Upper lobe of right lung (tissue), 1 donor: Measurements from ENCODE around the gene LPP. TPM values are rescaled to one million over a fixed set of nuclear protein-coding genes. Genes with fewer than 3 reads are reported as not detected.

Source experiments
- ATAC-seq: fragments of 200-7000 bp; cut with Tn5 transposase; one replicate; pipeline ENCODE4 v1.9.1; 2020; ENCODE audit warnings: mild to moderate bottlenecking, moderate library complexity
- DNase-seq: peaks from one replicate; pipeline ENCODE4 v3.0.0-alpha.2; 2020
- H3K27ac ChIP-seq: fragments of 200-600 bp; one replicate; pipeline ENCODE4 v1.8.0; 2022
- H3K27me3 ChIP-seq: fragments of 200-600 bp; one replicate; pipeline ENCODE4 v1.8.0; 2022; ENCODE audit warnings: mild to moderate bottlenecking
- H3K36me3 ChIP-seq: fragments of 200-600 bp; one replicate; pipeline ENCODE4 v1.8.0; 2022
- H3K4me1 ChIP-seq: fragments of 200-600 bp; one replicate; pipeline ENCODE4 v1.8.0; 2022
- H3K4me3 ChIP-seq: fragments of 200-600 bp; one replicate; pipeline ENCODE4 v1.8.0; 2022; ENCODE audit warnings: mild to moderate bottlenecking
- H3K9me3 ChIP-seq: fragments of 200-600 bp; one replicate; pipeline ENCODE4 v1.8.0; 2022
- intact Hi-C: fragments of 100-400 bp; cut with DNase I; formaldehyde crosslinking; loops from one replicate; pipeline ENCODE4 v1.11.0; 2022
- total RNA-seq: library from RNA; stranded (reverse); fragmentation: NEBNext Ultra II Directional; extraction: Animal tissue kit (Norgen Biotek cat#: 25700); gene quantifications from one replicate; pipeline ENCODE4 v1.2.1, GENCODE V29; 2021
- TF ChIP-seq, protein P1 (sequence below): fragments of 200-600 bp; IDR thresholded peaks from one replicate; pipeline ENCODE4 v1.8.0; 2022; ENCODE audit warnings: antibody characterized with exemption
- donor health status: DM: no; HTN: yes; CAD: no; lungs with severe emphysema.

LPP gene
- total RNA-seq, 1 donor from 2014 or later, result 191 TPM

DNA sequence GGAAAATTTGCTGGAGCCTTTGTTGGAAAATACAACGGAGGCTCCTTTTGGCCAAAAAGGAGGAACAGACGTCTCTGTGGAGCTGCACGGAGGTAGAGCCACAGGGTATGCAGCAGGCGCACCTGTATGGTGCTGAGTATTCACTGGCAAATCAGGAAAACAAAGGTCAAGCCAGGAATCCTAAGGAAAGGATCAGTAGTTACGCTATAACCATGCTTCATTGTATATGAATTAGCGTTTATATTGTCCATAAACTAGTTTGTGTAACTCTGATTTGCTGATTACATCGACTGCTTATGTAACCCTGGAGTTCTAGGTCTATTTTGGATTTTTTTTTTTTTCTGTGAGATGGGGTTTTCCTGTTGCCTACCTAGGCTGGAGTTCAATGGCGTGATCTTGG is 45.4 kb downstream of the LPP start:
- H3K4me1 ChIP-seq, result peaks cover 7% of the 10 kb centered on the region
- no peak overlapping the region for H3K4me3 ChIP-seq
- TF ChIP-seq, protein P1, sequence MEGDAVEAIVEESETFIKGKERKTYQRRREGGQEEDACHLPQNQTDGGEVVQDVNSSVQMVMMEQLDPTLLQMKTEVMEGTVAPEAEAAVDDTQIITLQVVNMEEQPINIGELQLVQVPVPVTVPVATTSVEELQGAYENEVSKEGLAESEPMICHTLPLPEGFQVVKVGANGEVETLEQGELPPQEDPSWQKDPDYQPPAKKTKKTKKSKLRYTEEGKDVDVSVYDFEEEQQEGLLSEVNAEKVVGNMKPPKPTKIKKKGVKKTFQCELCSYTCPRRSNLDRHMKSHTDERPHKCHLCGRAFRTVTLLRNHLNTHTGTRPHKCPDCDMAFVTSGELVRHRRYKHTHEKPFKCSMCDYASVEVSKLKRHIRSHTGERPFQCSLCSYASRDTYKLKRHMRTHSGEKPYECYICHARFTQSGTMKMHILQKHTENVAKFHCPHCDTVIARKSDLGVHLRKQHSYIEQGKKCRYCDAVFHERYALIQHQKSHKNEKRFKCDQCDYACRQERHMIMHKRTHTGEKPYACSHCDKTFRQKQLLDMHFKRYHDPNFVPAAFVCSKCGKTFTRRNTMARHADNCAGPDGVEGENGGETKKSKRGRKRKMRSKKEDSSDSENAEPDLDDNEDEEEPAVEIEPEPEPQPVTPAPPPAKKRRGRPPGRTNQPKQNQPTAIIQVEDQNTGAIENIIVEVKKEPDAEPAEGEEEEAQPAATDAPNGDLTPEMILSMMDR, result no peak
- no peaks in the 10 kb centered on the region for H3K36me3 ChIP-seq
- H3K27ac ChIP-seq, result no peak overlapping the region
- DNase-seq, result no peak
- no peaks in the 10 kb centered on the region for H3K9me3 ChIP-seq
- intact Hi-C loops, result no loop called here
- ATAC-seq, result no peak
- H3K27me3 ChIP-seq, result no peaks in the 10 kb centered on the region

DNA sequence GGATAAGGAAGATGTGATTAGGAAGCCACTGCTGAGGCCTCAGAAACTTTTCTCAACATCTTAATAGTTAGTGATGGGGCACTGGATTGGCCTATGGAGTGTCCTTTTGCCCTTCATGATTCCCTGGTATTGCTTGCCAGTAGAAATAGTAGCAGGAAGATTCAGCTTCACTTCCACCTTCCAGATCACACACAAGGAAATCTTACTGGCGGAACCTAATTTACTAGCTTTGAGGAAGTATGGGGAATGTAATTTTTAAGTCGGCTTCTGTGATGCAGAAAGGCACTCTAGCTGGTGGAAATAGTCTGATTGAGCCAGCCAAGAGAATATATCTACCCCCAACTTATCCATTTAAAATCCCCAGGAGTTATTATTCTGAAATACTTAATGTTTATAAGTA is 46.5 kb downstream of the LPP start:
- TF ChIP-seq, protein P1, result no peak

DNA sequence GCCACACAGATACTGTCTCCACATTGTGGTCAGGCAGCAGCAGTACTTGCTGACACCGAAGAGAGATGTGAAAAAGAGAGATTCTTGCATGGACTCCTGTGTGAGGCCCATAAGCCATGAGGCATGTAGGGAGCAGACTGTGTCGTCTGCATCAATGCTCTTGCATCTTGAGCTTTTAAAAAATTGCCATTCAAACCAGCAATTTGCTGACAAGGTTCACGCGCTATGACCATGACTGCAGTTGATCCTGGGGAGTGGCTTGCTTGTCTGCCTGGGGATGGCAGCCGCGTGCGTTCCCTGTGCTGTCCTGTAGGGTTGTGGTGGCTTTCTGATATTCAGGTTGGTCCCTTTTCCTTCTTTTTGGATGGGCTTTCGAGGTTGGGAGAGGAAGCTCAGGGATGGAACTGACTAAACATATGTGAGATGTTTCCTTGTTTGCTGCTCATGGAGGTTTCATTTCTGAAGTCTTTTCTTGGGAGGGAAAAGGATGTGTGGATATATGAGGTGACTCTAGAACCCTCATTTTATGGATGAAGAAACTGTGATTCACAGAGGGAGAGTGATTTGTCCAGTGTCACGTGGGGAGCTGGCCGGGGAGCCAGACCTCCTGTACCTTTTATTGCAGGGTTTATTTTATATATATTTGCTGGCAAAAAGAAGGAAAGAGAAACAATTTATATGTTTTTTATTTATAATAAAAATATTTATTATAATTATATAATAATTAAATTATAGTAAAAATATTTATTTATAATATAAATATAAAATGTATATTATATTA is 48.6 kb downstream of the LPP start:
- TF ChIP-seq, protein P1, result no peak
- Histone ChIP-seq H3K4me3 (no peak overlapping the region), H3K9me3 (no peaks in the 10 kb centered on the region), H3K4me1 (peaks cover 2% of the 10 kb centered on the region), H3K27me3 (no peaks in the 10 kb centered on the region), H3K27ac (no peak overlapping the region), H3K36me3 (no peaks in the 10 kb centered on the region)
- intact Hi-C loops, result no loop called here
- ATAC-seq (no peak), DNase-seq (no peak)

More for the DNA sequence above, 46.5 kb downstream of the LPP start:
- H3K4me3 ChIP-seq, result no peak overlapping the region
- intact Hi-C loops, result no loop called here
- DNase-seq (no peak), ATAC-seq (no peak)
- no peaks in the 10 kb centered on the region for H3K36me3 ChIP-seq
- peaks cover 7% of the 10 kb centered on the region for H3K4me1 ChIP-seq
- no peaks in the 10 kb centered on the region for H3K9me3 ChIP-seq
- no peaks in the 10 kb centered on the region for H3K27me3 ChIP-seq
- H3K27ac ChIP-seq, result no peak overlapping the region

DNA sequence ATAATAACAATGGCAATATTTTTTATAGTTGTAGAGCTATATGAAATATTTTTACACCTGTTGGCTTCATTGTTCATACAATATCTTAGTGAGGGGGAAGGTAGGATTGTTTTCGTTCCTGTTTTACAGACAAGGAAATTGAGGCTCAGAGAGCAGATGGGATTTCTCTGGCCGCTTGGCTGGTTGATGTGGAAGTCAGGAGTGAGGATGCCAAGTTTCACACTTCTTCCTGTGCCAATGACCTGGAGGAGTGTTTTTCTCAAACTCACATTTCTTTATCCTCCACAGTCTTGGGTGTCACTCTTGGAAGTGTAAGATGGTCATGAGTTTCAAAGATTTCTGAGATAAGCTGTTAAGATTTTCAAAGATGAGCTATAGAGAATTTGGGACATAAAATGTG is 50.6 kb downstream of the LPP start:
- TF ChIP-seq, protein P1, result no peak
- H3K4me3 ChIP-seq, result no peak overlapping the region

DNA sequence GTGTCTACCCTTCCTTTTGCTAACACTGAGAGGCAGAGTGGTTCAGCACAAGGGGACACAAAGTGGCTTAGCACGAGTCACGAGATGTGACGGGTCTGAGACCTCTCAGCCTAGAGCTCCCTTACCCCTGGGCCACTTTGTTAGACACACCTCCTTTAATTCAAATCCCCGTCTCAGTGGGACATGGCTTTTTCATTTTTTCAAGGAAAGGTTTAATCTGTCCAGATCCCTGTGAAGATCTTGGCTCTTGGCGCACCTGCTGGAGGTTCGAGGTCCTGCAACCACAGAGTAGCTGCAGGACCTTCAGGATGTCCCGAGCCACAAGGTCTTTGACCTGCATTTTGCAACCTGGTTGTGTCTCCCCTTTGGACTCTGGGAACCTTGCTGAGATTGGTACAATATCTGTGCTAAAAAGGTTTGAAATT is 52.0 kb downstream of the LPP start:
- ATAC-seq (no peak), DNase-seq (no peak)
- no peaks in the 10 kb centered on the region for H3K4me1 ChIP-seq
- no peaks in the 10 kb centered on the region for H3K27me3 ChIP-seq
- intact Hi-C loops, result no loop called here
- H3K9me3 ChIP-seq, result no peaks in the 10 kb centered on the region
- H3K36me3 ChIP-seq, result peaks cover 5% of the 10 kb centered on the region
- no peak overlapping the region for H3K4me3 ChIP-seq
- TF ChIP-seq, protein P1, result peak; percentile 19
- no peak overlapping the region for H3K27ac ChIP-seq

More for the DNA sequence above, 50.6 kb downstream of the LPP start:
- Histone ChIP-seq H3K27me3 (no peaks in the 10 kb centered on the region), H3K27ac (no peak overlapping the region), H3K9me3 (no peaks in the 10 kb centered on the region), H3K4me1 (no peaks in the 10 kb centered on the region), H3K36me3 (peaks cover 5% of the 10 kb centered on the region)
- ATAC-seq, result no peak
- intact Hi-C loops, result no loop called here
- no peak for DNase-seq
